Smooth muscle cell (in vitro differentiated cells): ENCODE measurements around the gene POLH. TPM values are rescaled to one million over a fixed set of nuclear protein-coding genes. Genes with fewer than 3 reads are reported as not detected.
"Not testable (repeated sequence)": the region's sequence is repeated elsewhere in the genome, so short reads cannot be mapped to it uniquely, and the experiment has no call there.

ENCODE experiments used
- DNase-seq: peaks from one replicate; lab custom pipeline; 2025; ENCODE audit not compliant: unreplicated experiment; lab: John Stamatoyannopoulos, UW
- H2AFZ ChIP-seq: fragments of 200-600 bp; sonication (generic); 2 replicates; pipeline ENCODE4 v1.6.0; 2016; ENCODE audit warnings: antibody characterized with exemption, low read depth, mild to moderate bottlenecking
- H3F3A ChIP-seq: fragments of 200-600 bp; sonication (generic); 2 replicates; pipeline ENCODE4 v1.6.0; 2017; ENCODE audit warnings: antibody characterized with exemption, low read depth
- H3K27ac ChIP-seq: fragments of 200-600 bp; sonication (generic); 2 replicates; pipeline ENCODE4 v1.5.1; 2016; ENCODE audit warnings: low read depth, mild to moderate bottlenecking
- H3K27me3 ChIP-seq: fragments of 200-600 bp; sonication (generic); 2 replicates; pipeline ENCODE4 v1.6.1; 2016; ENCODE audit warnings: low read depth, mild to moderate bottlenecking
- H3K36me3 ChIP-seq: fragments of 200-600 bp; sonication (generic); 2 replicates; pipeline ENCODE4 v1.5.1; 2016; ENCODE audit warnings: low read depth
- H3K4me1 ChIP-seq: fragments of 200-600 bp; sonication (generic); 2 replicates; pipeline ENCODE4 v1.5.1; 2016; ENCODE audit warnings: low read depth
- H3K4me2 ChIP-seq: fragments of 200-600 bp; sonication (generic); 2 replicates; pipeline ENCODE4 v1.6.0; 2016; ENCODE audit warnings: mild to moderate bottlenecking
- H3K4me3 ChIP-seq: fragments of 200-600 bp; sonication (generic); 2 replicates; pipeline ENCODE4 v1.5.1; 2016; ENCODE audit warnings: mild to moderate bottlenecking
- H3K79me2 ChIP-seq: fragments of 200-600 bp; sonication (generic); 2 replicates; pipeline ENCODE4 v1.6.0; 2016; ENCODE audit warnings: low read depth, mild to moderate bottlenecking
- H3K9ac ChIP-seq: fragments of 200-600 bp; sonication (generic); 2 replicates; pipeline ENCODE4 v1.6.0; 2016; ENCODE audit warnings: low read depth
- H3K9me3 ChIP-seq: fragments of 200-600 bp; sonication (generic); replicated peaks from 2 replicates; pipeline ENCODE4 v1.5.1; 2016; ENCODE audit warnings: low read depth
- H4K20me1 ChIP-seq: fragments of 200-600 bp; sonication (generic); 2 replicates; pipeline ENCODE4 v1.6.0; 2016; ENCODE audit warnings: low read depth
- WGBS: methylation state at CpG from one replicate; pipeline ENCODE4 v1.1.7; 2016; ENCODE audit warnings: low lambda C conversion rate; 5-methylcytosine and 5-hydroxymethylcytosine counted together
- polyA plus RNA-seq: library from polyadenylated mRNA; unstranded; fragments of >200 nt; fragmentation: Nextera tagmentation; extraction: Ambion mirVana; gene quantifications from 2 replicates; pipeline ENCODE4 v1.2.1, GENCODE V29; 2016
- total RNA-seq: library from RNA; depleted of rRNA; stranded (reverse); fragments of >200 nt; gene quantifications from 2 replicates; pipeline ENCODE4 v1.2.3, GENCODE V29; 2014
- TF ChIP-seq, protein P1 (sequence below): fragments of 200-600 bp; sonication (generic); IDR thresholded peaks from 2 replicates; pipeline ENCODE4 v1.5.1; 2017; ENCODE audit warnings: borderline replicate concordance, mild to moderate bottlenecking, antibody characterized with exemption; ENCODE audit not compliant: insufficient read depth, poor library complexity, severe bottlenecking

POLH gene
- total and polyA plus RNA-seq, 2 experiments from 2014 or later: 8.4 to 13.3 TPM

DNA sequence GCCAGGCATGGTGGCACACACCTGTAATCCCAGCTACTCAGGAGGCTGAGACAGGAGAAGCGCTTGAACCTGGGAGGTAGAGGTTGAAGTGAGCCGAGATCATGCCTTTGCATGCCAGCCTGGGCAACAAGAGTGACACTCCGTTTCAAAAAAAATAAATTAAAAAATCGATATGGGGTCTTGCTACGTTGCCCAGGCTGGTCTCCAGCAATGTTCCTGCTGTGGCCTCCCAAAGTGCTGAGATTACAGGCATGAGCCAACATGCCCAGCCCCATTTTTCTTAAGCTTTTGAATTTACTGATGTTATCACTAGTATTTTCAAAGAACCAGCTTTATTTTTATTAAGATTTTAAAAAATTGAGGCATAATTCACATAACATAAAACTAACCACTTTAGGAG is 35.5 kb upstream of the POLH start:
- Histone ChIP-seq H3K9ac (no peak overlapping the region), H4K20me1 (no peaks in the 10 kb centered on the region), H3K36me3 (no peaks in the 10 kb centered on the region), H3K27ac (no peak overlapping the region), H3K79me2 (no peaks in the 10 kb centered on the region), H3K4me1 (no peaks in the 10 kb centered on the region), H3K4me2 (no peak overlapping the region), H3F3A (no peaks in the 10 kb centered on the region), H3K4me3 (no peak overlapping the region), H3K27me3 (no peaks in the 10 kb centered on the region), H2AFZ (no peak overlapping the region), H3K9me3 (no peaks in the 10 kb centered on the region)
- TF ChIP-seq, protein P1, sequence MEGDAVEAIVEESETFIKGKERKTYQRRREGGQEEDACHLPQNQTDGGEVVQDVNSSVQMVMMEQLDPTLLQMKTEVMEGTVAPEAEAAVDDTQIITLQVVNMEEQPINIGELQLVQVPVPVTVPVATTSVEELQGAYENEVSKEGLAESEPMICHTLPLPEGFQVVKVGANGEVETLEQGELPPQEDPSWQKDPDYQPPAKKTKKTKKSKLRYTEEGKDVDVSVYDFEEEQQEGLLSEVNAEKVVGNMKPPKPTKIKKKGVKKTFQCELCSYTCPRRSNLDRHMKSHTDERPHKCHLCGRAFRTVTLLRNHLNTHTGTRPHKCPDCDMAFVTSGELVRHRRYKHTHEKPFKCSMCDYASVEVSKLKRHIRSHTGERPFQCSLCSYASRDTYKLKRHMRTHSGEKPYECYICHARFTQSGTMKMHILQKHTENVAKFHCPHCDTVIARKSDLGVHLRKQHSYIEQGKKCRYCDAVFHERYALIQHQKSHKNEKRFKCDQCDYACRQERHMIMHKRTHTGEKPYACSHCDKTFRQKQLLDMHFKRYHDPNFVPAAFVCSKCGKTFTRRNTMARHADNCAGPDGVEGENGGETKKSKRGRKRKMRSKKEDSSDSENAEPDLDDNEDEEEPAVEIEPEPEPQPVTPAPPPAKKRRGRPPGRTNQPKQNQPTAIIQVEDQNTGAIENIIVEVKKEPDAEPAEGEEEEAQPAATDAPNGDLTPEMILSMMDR: no peak
- DNase-seq: no peak
- WGBS: over 99% methylated on average over 5 of the region's 5 CpGs

DNA sequence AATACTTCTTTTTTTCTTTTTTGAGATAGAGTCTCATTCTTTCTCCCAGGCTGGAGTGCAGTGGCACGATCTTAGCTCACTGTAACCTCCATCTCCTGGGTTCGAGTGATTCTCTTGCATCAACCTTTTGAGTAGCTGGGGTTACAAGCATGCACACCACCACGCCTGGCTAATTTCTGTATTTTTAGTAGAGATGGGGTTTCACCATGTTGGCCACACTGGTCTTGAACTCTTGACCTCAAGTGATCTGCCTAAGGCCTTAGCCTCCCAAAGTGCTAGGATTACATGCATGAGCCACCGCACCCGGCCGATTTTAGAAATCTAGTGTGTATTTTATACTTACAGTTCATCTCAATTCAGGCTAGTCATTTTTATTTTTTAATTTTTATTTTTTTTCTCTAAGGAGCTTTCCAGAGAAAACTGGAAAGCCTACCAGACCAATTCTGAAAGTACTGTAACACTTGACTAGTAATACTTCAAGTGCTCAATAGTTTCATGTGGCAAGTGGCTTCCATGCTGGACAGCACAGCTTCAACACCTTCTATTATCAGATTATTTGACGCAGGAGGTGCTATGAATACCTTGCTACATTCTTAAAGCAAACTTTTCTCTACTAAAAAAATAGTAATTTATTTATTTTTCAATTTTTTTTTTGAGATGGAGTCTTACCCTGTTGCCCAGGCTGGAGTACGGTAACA is 34.1 kb upstream of the POLH start:
- H3K9me3 ChIP-seq: no peaks in the 10 kb centered on the region
- H3K4me1 ChIP-seq: no peaks in the 10 kb centered on the region
- TF ChIP-seq, protein P1: no peak
- WGBS: 97% methylated on average over 8 of the region's 8 CpGs
- H3K27me3 ChIP-seq: no peaks in the 10 kb centered on the region
- H3K79me2 ChIP-seq: no peaks in the 10 kb centered on the region
- H3K27ac ChIP-seq: no peak overlapping the region
- H3K4me3 ChIP-seq: no peak overlapping the region
- no peak overlapping the region for H3K4me2 ChIP-seq
- no peaks in the 10 kb centered on the region for H4K20me1 ChIP-seq
- H3K36me3 ChIP-seq: peaks cover 13% of the 10 kb centered on the region
- no peak overlapping the region for H3K9ac ChIP-seq
- H2AFZ ChIP-seq: no peak overlapping the region
- no peaks in the 10 kb centered on the region for H3F3A ChIP-seq
- DNase-seq: no peak

DNA sequence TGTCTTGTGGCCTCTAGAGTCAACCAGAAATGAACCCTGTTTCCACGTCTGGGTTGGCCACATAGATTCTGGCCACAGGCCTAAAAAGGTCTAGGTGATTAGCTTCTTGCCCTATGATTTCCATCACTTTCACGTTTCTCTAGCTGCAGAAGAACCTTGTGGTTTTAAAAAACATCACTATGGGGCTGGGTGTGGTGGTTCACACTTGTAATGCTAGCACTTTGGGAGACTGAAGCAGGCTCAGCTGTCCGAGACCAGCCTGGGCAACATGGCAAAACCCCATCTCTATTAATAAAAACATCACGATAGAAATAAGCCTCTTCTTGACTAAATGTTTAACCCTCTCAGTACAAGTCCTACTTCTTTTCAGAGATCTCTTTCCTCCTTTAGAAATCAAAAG is 31.5 kb upstream of the POLH start:
- TF ChIP-seq, protein P1: no peak
- 94% methylated on average over 4 of the region's 4 CpGs for whole genome bisulfite sequencing
- Histone ChIP-seq H3K4me2 (no peak overlapping the region), H3K9me3 (no peaks in the 10 kb centered on the region), H3K27ac (no peak overlapping the region), H3K9ac (no peak overlapping the region), H3K4me3 (no peak overlapping the region), H3F3A (no peaks in the 10 kb centered on the region), H3K4me1 (no peaks in the 10 kb centered on the region), H3K36me3 (peaks cover 30% of the 10 kb centered on the region), H3K27me3 (no peaks in the 10 kb centered on the region), H4K20me1 (no peaks in the 10 kb centered on the region), H3K79me2 (no peaks in the 10 kb centered on the region), H2AFZ (no peak overlapping the region)
- no peak for DNase-seq

DNA sequence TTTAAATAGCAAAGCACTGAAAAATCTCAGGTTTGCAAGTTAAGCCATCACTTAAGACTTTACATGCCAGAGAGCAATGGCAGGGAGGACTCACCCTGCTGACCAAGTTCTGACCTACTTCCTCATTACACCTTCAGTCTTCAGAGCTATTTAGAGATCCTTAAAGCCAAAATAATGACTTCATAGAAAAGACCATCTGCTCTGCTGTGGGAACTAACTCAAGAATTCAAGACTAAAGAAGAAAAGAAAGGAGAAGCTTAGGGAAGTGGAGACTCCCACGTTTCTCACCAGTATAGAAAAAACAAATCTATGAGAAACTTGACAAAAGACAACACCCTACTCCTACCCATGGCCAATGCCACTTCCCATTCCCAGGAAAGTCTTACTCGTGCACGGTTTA is 28.8 kb upstream of the POLH start:
- Histone ChIP-seq H3K4me1 (no peaks in the 10 kb centered on the region), H3K27ac (no peak overlapping the region), H3F3A (no peaks in the 10 kb centered on the region), H3K79me2 (no peaks in the 10 kb centered on the region), H3K27me3 (no peaks in the 10 kb centered on the region), H3K36me3 (peaks cover 32% of the 10 kb centered on the region), H2AFZ (no peak overlapping the region), H3K4me2 (no peak overlapping the region), H3K4me3 (no peak overlapping the region), H4K20me1 (no peaks in the 10 kb centered on the region), H3K9ac (no peak overlapping the region), H3K9me3 (no peaks in the 10 kb centered on the region)
- DNase-seq: no peak
- WGBS: 92% methylated on average over 3 of the region's 3 CpGs
- TF ChIP-seq, protein P1: no peak

DNA sequence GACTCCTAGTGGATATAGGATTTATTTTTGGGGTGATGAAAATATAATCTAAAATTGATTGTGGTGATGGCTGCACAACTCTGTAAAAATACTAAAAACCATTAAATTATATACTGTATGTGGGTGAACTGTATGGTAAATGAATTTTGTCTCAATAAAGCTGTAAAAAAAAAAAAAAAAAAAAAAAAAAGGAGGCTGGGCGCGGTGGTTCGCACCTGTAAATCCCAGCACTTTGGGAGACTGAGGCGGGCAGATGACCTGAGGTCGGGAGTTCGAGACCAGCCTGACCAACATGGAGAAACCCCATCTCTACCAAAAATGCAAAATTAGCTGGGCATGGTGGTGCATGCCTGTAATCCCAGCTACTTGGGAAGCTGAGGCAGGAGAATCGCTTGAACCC is 18.4 kb upstream of the POLH start:
- not testable (repeated sequence) for H3K4me3 ChIP-seq, H3K9ac ChIP-seq, DNase-seq, H3K79me2 ChIP-seq, H4K20me1 ChIP-seq, H3K4me1 ChIP-seq, H3F3A ChIP-seq, H2AFZ ChIP-seq, H3K27ac ChIP-seq, H3K27me3 ChIP-seq, H3K9me3 ChIP-seq, H3K4me2 ChIP-seq
- peaks cover 53% of the 10 kb centered on the region for H3K36me3 ChIP-seq
- WGBS: over 99% methylated on average over 7 of the region's 7 CpGs
